Measurements from ENCODE around the gene OCA2. TPM values are rescaled to one million over a fixed set of nuclear protein-coding genes. Genes with fewer than 3 reads are reported as not detected.
"Not testable (repeated sequence)": the region's sequence is repeated elsewhere in the genome, so short reads cannot be mapped to it uniquely, and the experiment has no call there.

OCA2 gene
- total RNA-seq, 1 experiment from 2014 or later = 0.13 TPM

DNA sequence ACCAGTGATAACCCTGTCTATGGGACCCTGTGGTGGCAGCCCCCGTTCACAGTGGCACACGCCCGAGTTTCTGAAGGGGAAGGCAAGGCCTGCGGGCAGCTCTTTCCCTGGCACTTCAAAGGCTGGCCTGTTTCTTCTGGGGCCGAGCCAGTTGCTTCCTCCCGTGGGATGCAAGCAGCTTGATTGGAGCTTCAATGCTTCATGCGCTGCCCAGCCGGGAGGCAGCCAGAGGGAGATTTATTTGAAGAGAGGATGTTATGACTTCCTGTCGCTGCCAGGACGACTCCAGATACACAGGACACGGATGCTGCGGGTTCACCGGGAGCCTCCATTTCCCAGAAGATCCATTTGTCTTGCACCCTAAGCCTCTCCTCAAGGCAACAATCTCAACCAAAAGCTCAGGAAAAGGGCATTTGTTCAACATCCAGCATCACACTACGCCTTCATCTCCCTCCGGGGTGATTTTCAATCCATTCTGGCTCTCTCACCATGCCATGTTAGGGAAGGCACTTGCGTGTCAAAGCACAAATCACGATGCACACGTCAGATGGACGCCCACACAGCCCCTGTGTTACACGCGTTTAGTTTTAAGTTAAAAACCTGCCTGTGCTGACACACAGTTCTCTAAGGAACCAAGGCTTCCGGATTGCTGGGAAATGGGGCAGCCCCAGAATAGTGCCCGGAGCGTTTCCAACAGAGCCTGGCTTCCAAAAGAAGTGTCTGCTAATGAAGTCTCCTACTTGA is 330.2 kb downstream of the OCA2 start:
- intact Hi-C loops (cut with micrococcal nuclease; ENCODE audit: unreplicated experiment) = no loop called here
- Histone ChIP-seq H3K4me3 (ENCODE audit: low read depth in 2 of 2, low read length in 2 of 2) (no peak overlapping the region), H3K27ac (ENCODE audit: low read length) (no peak overlapping the region), H3K4me1 (ENCODE audit: control insufficient read depth, insufficient read depth, low read length) (no peaks in the 10 kb centered on the region), H3K9me3 (ENCODE audit: control insufficient read depth, insufficient read depth, low read depth, low read length) (no peaks in the 10 kb centered on the region), H3K27me3 (ENCODE audit: control insufficient read depth, insufficient read depth, low read length) (no peaks in the 10 kb centered on the region), H3K36me3 (ENCODE audit: control insufficient read depth, insufficient read depth, low read length) (no peaks in the 10 kb centered on the region)
- no peak for DNase-seq (ENCODE audit: low read depth, low spot score)
- no peak for ATAC-seq
- no TSS peak for BruUV-seq (replicated peaks)
- ChIA-PET CTCF (no interaction called here), POLR2A (no interaction called here)
- no peak for TF ChIP-seq SIN3A (IDR thresholded peaks at IDR 0.05; ENCODE audit: borderline replicate concordance, insufficient read depth, low read depth, low read length)
- TF ChIP-seq TCF7L2 (IDR thresholded peaks at IDR 0.05; ENCODE audit: low read depth, low read length) = no peak
- TF ChIP-seq, protein P1, sequence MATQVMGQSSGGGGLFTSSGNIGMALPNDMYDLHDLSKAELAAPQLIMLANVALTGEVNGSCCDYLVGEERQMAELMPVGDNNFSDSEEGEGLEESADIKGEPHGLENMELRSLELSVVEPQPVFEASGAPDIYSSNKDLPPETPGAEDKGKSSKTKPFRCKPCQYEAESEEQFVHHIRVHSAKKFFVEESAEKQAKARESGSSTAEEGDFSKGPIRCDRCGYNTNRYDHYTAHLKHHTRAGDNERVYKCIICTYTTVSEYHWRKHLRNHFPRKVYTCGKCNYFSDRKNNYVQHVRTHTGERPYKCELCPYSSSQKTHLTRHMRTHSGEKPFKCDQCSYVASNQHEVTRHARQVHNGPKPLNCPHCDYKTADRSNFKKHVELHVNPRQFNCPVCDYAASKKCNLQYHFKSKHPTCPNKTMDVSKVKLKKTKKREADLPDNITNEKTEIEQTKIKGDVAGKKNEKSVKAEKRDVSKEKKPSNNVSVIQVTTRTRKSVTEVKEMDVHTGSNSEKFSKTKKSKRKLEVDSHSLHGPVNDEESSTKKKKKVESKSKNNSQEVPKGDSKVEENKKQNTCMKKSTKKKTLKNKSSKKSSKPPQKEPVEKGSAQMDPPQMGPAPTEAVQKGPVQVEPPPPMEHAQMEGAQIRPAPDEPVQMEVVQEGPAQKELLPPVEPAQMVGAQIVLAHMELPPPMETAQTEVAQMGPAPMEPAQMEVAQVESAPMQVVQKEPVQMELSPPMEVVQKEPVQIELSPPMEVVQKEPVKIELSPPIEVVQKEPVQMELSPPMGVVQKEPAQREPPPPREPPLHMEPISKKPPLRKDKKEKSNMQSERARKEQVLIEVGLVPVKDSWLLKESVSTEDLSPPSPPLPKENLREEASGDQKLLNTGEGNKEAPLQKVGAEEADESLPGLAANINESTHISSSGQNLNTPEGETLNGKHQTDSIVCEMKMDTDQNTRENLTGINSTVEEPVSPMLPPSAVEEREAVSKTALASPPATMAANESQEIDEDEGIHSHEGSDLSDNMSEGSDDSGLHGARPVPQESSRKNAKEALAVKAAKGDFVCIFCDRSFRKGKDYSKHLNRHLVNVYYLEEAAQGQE (IDR thresholded peaks at IDR 0.05; ENCODE audit: insufficient read depth in 1 of 2, low read depth in 2 of 2, low read length in 1 of 2) = no peak
- TF ChIP-seq POLR2AphosphoS5 (IDR thresholded peaks at IDR 0.05; ENCODE audit: low read depth, low read length) = no peak
- TF ChIP-seq, protein P2, sequence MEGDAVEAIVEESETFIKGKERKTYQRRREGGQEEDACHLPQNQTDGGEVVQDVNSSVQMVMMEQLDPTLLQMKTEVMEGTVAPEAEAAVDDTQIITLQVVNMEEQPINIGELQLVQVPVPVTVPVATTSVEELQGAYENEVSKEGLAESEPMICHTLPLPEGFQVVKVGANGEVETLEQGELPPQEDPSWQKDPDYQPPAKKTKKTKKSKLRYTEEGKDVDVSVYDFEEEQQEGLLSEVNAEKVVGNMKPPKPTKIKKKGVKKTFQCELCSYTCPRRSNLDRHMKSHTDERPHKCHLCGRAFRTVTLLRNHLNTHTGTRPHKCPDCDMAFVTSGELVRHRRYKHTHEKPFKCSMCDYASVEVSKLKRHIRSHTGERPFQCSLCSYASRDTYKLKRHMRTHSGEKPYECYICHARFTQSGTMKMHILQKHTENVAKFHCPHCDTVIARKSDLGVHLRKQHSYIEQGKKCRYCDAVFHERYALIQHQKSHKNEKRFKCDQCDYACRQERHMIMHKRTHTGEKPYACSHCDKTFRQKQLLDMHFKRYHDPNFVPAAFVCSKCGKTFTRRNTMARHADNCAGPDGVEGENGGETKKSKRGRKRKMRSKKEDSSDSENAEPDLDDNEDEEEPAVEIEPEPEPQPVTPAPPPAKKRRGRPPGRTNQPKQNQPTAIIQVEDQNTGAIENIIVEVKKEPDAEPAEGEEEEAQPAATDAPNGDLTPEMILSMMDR (IDR thresholded peaks at IDR 0.05) = no peak
- in situ Hi-C loops (cut with HindIII; ENCODE audit: low pct_unique_long_range_greater_than_20kb, low sequenced_read_pairs) = no loop called here

DNA sequence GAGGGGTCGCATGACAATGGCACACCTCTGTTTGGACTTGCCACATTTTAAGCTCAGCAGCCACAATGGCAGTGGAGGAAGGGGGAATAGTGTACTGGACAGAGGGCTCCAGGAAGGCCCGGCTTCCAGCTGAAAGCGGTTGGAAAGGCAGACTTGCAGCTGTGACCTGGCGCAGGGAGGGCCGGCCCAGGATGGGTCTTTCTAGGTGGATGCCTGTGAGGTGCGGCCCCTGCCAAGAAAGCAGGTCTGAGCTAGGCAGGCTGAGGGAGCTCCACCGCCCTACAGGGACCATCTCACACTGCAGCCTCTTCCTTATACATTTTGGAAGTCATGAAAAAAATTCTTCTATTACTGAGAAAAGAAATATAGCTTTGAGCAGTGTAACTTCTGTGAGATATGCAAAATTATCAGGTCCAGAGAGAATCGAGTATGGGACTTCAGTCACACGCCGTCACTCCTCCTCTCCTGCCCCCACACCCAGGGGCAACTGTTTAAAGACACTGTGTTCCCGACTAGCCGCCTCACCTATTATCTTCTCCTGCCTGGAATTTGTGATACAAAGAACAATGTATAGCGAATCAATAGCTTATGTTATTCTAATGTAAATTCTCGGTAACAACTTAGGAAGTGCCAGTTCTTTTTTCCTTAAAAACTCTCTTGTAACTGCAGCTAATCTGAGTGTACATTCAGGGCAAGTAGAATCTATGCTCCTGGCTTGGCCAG is 331.0 kb downstream of the OCA2 start:
- BruUV-seq (replicated peaks) = no TSS peak
- CTCF ChIA-PET = no interaction called here
- Histone ChIP-seq H3K27ac (ENCODE audit: low read length) (no peak overlapping the region), H3K9me3 (ENCODE audit: control insufficient read depth, insufficient read depth, low read depth, low read length) (no peaks in the 10 kb centered on the region), H3K36me3 (ENCODE audit: control insufficient read depth, insufficient read depth, low read length) (no peaks in the 10 kb centered on the region), H3K4me1 (ENCODE audit: control insufficient read depth, insufficient read depth, low read length) (no peaks in the 10 kb centered on the region), H3K4me3 (ENCODE audit: low read depth in 2 of 2, low read length in 2 of 2) (no peak overlapping the region), H3K27me3 (ENCODE audit: control insufficient read depth, insufficient read depth, low read length) (no peaks in the 10 kb centered on the region)
- DNase-seq (ENCODE audit: low read depth, low spot score) (no peak), ATAC-seq (no peak)
- in situ Hi-C loops (cut with HindIII; ENCODE audit: low pct_unique_long_range_greater_than_20kb, low sequenced_read_pairs) = no loop called here
- TF ChIP-seq, protein P2 (IDR thresholded peaks at IDR 0.05) = no peak
- TF ChIP-seq TCF7L2 (IDR thresholded peaks at IDR 0.05; ENCODE audit: low read depth, low read length) (no peak), POLR2AphosphoS5 (IDR thresholded peaks at IDR 0.05; ENCODE audit: low read depth, low read length) (no peak), SIN3A (IDR thresholded peaks at IDR 0.05; ENCODE audit: borderline replicate concordance, insufficient read depth, low read depth, low read length) (no peak)
- TF ChIP-seq, protein P1 (IDR thresholded peaks at IDR 0.05; ENCODE audit: insufficient read depth in 1 of 2, low read depth in 2 of 2, low read length in 1 of 2) = no peak
- intact Hi-C loops (cut with micrococcal nuclease; ENCODE audit: unreplicated experiment) = no loop called here
- POLR2A ChIA-PET = no interaction called here

DNA sequence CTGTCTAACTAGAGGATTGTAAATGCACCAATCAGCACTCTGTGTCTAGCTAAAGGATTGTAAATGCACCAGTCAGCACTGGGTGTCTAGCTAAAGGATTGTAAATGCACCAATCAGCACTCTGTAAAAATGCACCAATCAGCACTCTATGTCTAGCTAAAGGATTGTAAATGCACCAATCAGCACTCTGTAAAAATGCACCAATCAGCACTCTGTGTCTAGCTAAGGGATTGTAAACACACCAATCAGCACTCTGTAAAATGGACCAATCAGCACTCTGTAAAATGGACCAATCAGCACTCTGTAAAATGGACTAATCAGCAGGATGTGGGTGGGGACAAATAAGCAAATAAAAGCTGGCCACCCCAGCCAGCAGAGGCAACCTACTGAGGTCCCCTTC is 331.7 kb downstream of the OCA2 start:
- ATAC-seq; intact Hi-C loops (cut with micrococcal nuclease; ENCODE audit: unreplicated experiment); H3K4me3 ChIP-seq (ENCODE audit: low read depth in 2 of 2, low read length in 2 of 2); H3K27ac ChIP-seq (ENCODE audit: low read length); H3K9me3 ChIP-seq (ENCODE audit: control insufficient read depth, insufficient read depth, low read depth, low read length); POLR2A ChIA-PET; BruUV-seq (replicated peaks); H3K36me3 ChIP-seq (ENCODE audit: control insufficient read depth, insufficient read depth, low read length); DNase-seq (ENCODE audit: low read depth, low spot score); CTCF ChIA-PET; in situ Hi-C loops (cut with HindIII; ENCODE audit: low pct_unique_long_range_greater_than_20kb, low sequenced_read_pairs); H3K4me1 ChIP-seq (ENCODE audit: control insufficient read depth, insufficient read depth, low read length); H3K27me3 ChIP-seq (ENCODE audit: control insufficient read depth, insufficient read depth, low read length): not testable (repeated sequence)

Measured in Panc1 (cell line).